ENCODE measurements around the gene TGM4.

The TGM4 gene

DNA sequence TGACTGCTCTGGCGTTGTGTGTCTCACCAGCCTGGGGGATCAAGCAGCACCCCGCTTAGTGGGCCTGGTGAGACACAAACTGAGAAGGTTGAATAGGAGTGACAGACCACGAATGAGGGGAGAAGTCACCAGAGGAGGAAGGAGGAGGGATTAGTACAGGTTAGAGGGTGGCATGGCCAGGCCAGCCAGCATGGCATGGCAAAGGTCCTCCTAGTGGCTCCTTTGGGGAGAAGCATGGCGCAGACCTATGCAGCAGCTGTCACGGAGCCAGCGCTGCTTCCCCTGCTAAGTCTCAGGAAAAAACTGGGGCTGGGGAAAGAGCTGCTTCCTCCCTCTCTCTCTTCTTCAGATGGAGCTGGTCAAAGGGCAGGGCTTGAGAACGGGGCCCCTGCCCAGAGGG lies 53.0 kb downstream of the TGM4 start:
- no peaks in the 10 kb centered on the region for H4K20me1 ChIP-seq (ENCODE audit: low read depth, low read length)
- H3K9me2 ChIP-seq (replicated peaks; ENCODE audit: insufficient read depth, low read length) = no peaks in the 10 kb centered on the region
- no peak overlapping the region for H2AFZ ChIP-seq (ENCODE audit: low read depth, low read length, severe bottlenecking)
- H3K4me3 ChIP-seq (ENCODE audit: insufficient read depth, low read length, poor library complexity, severe bottlenecking) = no peak overlapping the region
- no peak overlapping the region for H3K9ac ChIP-seq (ENCODE audit: low read length)
- H3K79me2 ChIP-seq (ENCODE audit: insufficient read depth, low read length) = no peaks in the 10 kb centered on the region
- no peak overlapping the region for H3K27ac ChIP-seq (ENCODE audit: low read depth, low read length)
- H3K36me3 ChIP-seq (ENCODE audit: low read length) = no peaks in the 10 kb centered on the region
- no peak overlapping the region for H3K4me2 ChIP-seq (ENCODE audit: low read depth, low read length, poor library complexity, severe bottlenecking)
- TF ChIP-seq, protein P1, sequence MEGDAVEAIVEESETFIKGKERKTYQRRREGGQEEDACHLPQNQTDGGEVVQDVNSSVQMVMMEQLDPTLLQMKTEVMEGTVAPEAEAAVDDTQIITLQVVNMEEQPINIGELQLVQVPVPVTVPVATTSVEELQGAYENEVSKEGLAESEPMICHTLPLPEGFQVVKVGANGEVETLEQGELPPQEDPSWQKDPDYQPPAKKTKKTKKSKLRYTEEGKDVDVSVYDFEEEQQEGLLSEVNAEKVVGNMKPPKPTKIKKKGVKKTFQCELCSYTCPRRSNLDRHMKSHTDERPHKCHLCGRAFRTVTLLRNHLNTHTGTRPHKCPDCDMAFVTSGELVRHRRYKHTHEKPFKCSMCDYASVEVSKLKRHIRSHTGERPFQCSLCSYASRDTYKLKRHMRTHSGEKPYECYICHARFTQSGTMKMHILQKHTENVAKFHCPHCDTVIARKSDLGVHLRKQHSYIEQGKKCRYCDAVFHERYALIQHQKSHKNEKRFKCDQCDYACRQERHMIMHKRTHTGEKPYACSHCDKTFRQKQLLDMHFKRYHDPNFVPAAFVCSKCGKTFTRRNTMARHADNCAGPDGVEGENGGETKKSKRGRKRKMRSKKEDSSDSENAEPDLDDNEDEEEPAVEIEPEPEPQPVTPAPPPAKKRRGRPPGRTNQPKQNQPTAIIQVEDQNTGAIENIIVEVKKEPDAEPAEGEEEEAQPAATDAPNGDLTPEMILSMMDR (IDR thresholded peaks at IDR 0.05; ENCODE audit: insufficient read depth, low read length, poor library complexity, severe bottlenecking) = no peak
- no peak for TF ChIP-seq EZH2phosphoT487 (conservative IDR thresholded peaks at IDR 0.05; ENCODE audit: low read length)
- H3F3A ChIP-seq (ENCODE audit: insufficient read depth) = no peaks in the 10 kb centered on the region
- no peaks in the 10 kb centered on the region for H3K27me3 ChIP-seq (ENCODE audit: low read length)
- no peaks in the 10 kb centered on the region for H3K9me3 ChIP-seq (ENCODE audit: insufficient read depth, low read length)

DNA sequence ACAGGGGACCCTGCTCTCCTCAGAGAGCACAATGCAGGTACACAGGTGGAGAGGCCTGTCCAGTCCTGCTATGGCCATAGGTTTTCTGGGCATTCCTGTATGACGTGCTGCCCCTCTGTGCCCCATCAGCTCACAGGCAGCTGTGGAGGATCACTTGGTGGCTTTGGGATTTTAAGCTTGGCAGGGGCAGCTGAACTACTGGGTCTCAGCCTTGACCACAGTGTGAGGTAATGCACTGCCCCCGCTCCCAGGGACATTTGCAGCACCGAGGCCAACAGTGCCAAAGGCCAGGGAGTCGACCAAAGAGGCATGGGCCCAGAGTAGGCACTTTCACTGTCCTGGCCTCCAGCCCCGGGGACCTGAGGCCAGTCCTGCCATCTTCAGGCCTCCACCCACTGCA lies 55.4 kb downstream of the TGM4 start:
- Histone ChIP-seq H4K20me1 (ENCODE audit: low read depth, low read length) (no peaks in the 10 kb centered on the region), H3K36me3 (ENCODE audit: low read length) (no peaks in the 10 kb centered on the region), H3K9me2 (replicated peaks; ENCODE audit: insufficient read depth, low read length) (no peaks in the 10 kb centered on the region), H3K27me3 (ENCODE audit: low read length) (no peaks in the 10 kb centered on the region), H3K4me3 (ENCODE audit: insufficient read depth, low read length, poor library complexity, severe bottlenecking) (no peak overlapping the region), H3K9me3 (ENCODE audit: insufficient read depth, low read length) (no peaks in the 10 kb centered on the region), H2AFZ (ENCODE audit: low read depth, low read length, severe bottlenecking) (no peak overlapping the region), H3K4me2 (ENCODE audit: low read depth, low read length, poor library complexity, severe bottlenecking) (no peak overlapping the region), H3K9ac (ENCODE audit: low read length) (no peak overlapping the region), H3F3A (ENCODE audit: insufficient read depth) (no peaks in the 10 kb centered on the region), H3K79me2 (ENCODE audit: insufficient read depth, low read length) (no peaks in the 10 kb centered on the region), H3K27ac (ENCODE audit: low read depth, low read length) (no peak overlapping the region)
- no peak for TF ChIP-seq EZH2phosphoT487 (conservative IDR thresholded peaks at IDR 0.05; ENCODE audit: low read length)
- TF ChIP-seq, protein P1 (IDR thresholded peaks at IDR 0.05; ENCODE audit: insufficient read depth, low read length, poor library complexity, severe bottlenecking) = no peak

DNA sequence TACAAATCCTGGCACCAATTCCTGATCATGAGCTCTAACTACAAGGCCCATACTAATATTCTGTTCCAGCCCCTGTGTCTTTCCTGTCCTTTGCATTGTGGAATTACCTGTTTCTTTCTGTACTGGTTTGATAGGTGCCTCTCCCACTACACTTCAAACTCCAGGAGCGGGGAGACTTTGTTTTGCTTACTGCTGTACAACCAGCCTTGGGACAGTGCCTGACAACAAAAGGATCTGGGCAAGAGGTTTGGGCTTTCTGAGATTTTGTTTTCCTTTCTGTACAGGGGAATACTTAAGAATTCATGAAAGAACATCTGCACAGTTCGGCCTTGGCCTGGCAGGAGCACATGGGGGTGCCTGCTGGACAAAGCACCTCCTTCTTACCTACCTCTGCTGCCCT lies 56.5 kb downstream of the TGM4 start:
- H3F3A ChIP-seq (ENCODE audit: insufficient read depth) = no peaks in the 10 kb centered on the region
- TF ChIP-seq, protein P1 (IDR thresholded peaks at IDR 0.05; ENCODE audit: insufficient read depth, low read length, poor library complexity, severe bottlenecking) = no peak
- no peak for TF ChIP-seq EZH2phosphoT487 (conservative IDR thresholded peaks at IDR 0.05; ENCODE audit: low read length)
- no peak overlapping the region for H3K27ac ChIP-seq (ENCODE audit: low read depth, low read length)
- H3K4me2 ChIP-seq (ENCODE audit: low read depth, low read length, poor library complexity, severe bottlenecking) = no peak overlapping the region
- H3K36me3 ChIP-seq (ENCODE audit: low read length) = no peaks in the 10 kb centered on the region
- no peaks in the 10 kb centered on the region for H3K27me3 ChIP-seq (ENCODE audit: low read length)
- no peaks in the 10 kb centered on the region for H3K79me2 ChIP-seq (ENCODE audit: insufficient read depth, low read length)
- no peak overlapping the region for H3K9ac ChIP-seq (ENCODE audit: low read length)
- no peaks in the 10 kb centered on the region for H4K20me1 ChIP-seq (ENCODE audit: low read depth, low read length)
- no peaks in the 10 kb centered on the region for H3K9me3 ChIP-seq (ENCODE audit: insufficient read depth, low read length)
- no peaks in the 10 kb centered on the region for H3K9me2 ChIP-seq (replicated peaks; ENCODE audit: insufficient read depth, low read length)
- H3K4me3 ChIP-seq (ENCODE audit: insufficient read depth, low read length, poor library complexity, severe bottlenecking) = no peak overlapping the region
- H2AFZ ChIP-seq (ENCODE audit: low read depth, low read length, severe bottlenecking) = no peak overlapping the region
